ENCODE results near the gene CHPT1.

DNA sequence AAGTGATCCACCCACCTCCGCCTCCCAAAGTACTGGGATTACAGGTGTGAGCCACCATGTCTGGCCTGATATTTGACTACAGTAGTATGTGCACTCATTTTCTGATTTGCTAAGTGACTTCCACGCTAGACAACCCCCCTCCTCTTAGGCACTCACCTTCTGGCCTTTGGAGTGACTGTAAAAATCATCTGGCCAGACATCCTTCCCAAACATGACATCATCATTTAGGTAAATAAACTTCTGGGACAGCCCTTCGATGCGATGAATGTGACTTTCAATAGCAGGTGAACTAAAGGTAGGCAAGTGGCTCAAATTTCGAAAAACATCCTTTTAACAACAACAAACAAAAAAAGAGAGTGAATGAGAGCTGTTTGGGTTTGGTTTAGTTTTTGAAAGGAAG, 72.4 kb downstream of the CHPT1 start:
- TF ChIP-seq MYC (CRISPR knock-in tag; IDR thresholded peaks at IDR 0.05; ENCODE audit: borderline replicate concordance): no peak
- no peak for TF ChIP-seq MXI1 (IDR thresholded peaks at IDR 0.05; ENCODE audit: borderline replicate concordance, low read depth, low read length)
- no peak for TF ChIP-seq RAD21 (CRISPR knock-in tag; IDR thresholded peaks at IDR 0.05)
- TF ChIP-seq CHCHD3 (CRISPR knock-in tag; IDR thresholded peaks at IDR 0.05): no peak
- TF ChIP-seq ZNF274 (CRISPR knock-in tag; IDR thresholded peaks at IDR 0.05): no peak
- TF ChIP-seq POLR2AphosphoS5 (IDR thresholded peaks at IDR 0.05; ENCODE audit: low read depth, low read length): no peak
- no peak for TF ChIP-seq PRMT3 (CRISPR knock-in tag; IDR thresholded peaks at IDR 0.05; ENCODE audit: borderline replicate concordance, low read depth)
- TF ChIP-seq ZNF224 (CRISPR knock-in tag; IDR thresholded peaks at IDR 0.05): no peak
- TF ChIP-seq, protein P1, sequence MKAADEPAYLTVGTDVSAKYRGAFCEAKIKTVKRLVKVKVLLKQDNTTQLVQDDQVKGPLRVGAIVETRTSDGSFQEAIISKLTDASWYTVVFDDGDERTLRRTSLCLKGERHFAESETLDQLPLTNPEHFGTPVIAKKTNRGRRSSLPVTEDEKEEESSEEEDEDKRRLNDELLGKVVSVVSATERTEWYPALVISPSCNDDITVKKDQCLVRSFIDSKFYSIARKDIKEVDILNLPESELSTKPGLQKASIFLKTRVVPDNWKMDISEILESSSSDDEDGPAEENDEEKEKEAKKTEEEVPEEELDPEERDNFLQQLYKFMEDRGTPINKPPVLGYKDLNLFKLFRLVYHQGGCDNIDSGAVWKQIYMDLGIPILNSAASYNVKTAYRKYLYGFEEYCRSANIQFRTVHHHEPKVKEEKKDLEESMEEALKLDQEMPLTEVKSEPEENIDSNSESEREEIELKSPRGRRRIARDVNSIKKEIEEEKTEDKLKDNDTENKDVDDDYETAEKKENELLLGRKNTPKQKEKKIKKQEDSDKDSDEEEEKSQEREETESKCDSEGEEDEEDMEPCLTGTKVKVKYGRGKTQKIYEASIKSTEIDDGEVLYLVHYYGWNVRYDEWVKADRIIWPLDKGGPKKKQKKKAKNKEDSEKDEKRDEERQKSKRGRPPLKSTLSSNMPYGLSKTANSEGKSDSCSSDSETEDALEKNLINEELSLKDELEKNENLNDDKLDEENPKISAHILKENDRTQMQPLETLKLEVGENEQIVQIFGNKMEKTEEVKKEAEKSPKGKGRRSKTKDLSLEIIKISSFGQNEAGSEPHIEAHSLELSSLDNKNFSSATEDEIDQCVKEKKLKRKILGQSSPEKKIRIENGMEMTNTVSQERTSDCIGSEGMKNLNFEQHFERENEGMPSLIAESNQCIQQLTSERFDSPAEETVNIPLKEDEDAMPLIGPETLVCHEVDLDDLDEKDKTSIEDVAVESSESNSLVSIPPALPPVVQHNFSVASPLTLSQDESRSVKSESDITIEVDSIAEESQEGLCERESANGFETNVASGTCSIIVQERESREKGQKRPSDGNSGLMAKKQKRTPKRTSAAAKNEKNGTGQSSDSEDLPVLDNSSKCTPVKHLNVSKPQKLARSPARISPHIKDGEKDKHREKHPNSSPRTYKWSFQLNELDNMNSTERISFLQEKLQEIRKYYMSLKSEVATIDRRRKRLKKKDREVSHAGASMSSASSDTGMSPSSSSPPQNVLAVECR (CRISPR knock-in tag; IDR thresholded peaks at IDR 0.05; ENCODE audit: borderline replicate concordance): no peak
- TF ChIP-seq PHF8 (CRISPR knock-in tag; IDR thresholded peaks at IDR 0.05): no peak
